Adrenal gland (tissue), 12 donors: Measurements from ENCODE around the gene LRRC8E. TPM values are rescaled to one million over a fixed set of nuclear protein-coding genes. Genes with fewer than 3 reads are reported as not detected.

ENCODE experiments used
- DNase-seq, 7 donors: peaks; one replicate each; pipeline ENCODE4 v3.0.0-alpha.2; 2019 to 2020
- H3K27ac ChIP-seq, 5 donors: fragments of 200-600 bp; sonication (generic) in 4 of 5; 1 replicate in 3 of 5; 2 replicates in 2 of 5; pipeline versions ENCODE4 v1.5.1 to v1.8.0; 2016 to 2020; ENCODE audit warnings: mild to moderate bottlenecking in 1 of 5
- H3K27me3 ChIP-seq: fragments of 200-600 bp; 2 replicates; pipeline ENCODE4 v1.8.0; 2021
- H3K36me3 ChIP-seq, 2 donors: fragments of 200-600 bp; replicated peaks in 1 of 2; 1 replicate in 1 of 2; 2 replicates in 1 of 2; pipeline versions ENCODE4 v1.5.1 to v1.8.0; 2018 to 2022
- H3K4me1 ChIP-seq, 2 donors: fragments of 200-600 bp; replicated peaks in 1 of 2; 1 replicate in 1 of 2; 2 replicates in 1 of 2; pipeline versions ENCODE4 v1.5.1 to v1.8.0; 2018 to 2021
- H3K4me3 ChIP-seq, 4 donors: fragments of 200-600 bp; sonication (generic) in 3 of 4; one replicate each; pipeline ENCODE4 v1.5.1; 2016 to 2018
- H3K9me3 ChIP-seq, 3 donors: fragments of 200-600 bp; sonication (generic) in 1 of 3; replicated peaks in 1 of 3; 1 replicate in 2 of 3; 2 replicates in 1 of 3; pipeline versions ENCODE4 v1.5.1 to v1.8.0; 2016 to 2021
- POLR2A ChIP-seq, 2 donors: fragments of 450-650 bp; IDR thresholded peaks; one replicate each; pipeline ENCODE4 v1.6.1; 2017; ENCODE audit warnings: antibody characterized with exemption in 2 of 2, mild to moderate bottlenecking in 2 of 2, moderate library complexity in 1 of 2
- WGBS, 4 donors: extraction: QIAGEN DNeasy Blood & Tissue Kit in 2 of 4; methylation state at CpG; one replicate each; pipeline versions ENCODE4 v1.1.5 to v1.1.7; 2013 to 2017; 5-methylcytosine and 5-hydroxymethylcytosine counted together
- intact Hi-C, 2 donors: fragments of 100-400 bp; cut with DNase I; formaldehyde crosslinking; loops; one replicate each; pipeline versions ENCODE4 v1.14.1 to v1.15.0; 2022 to 2023
- polyA plus RNA-seq, 3 donors: library from polyadenylated mRNA; stranded (reverse); fragments of 200-250 nt in 2 of 3; fragments of 350-450 nt in 1 of 3; fragmentation: Illumina TruSeq in 1 of 3; extraction: RNeasy Lipid Tissue Mini Kit (QIAGEN cat#74804) in 1 of 3; gene quantifications; one replicate each; pipeline ENCODE4 v1.2.3, GENCODE V29; 2013 to 2014
- total RNA-seq, 9 donors: library from RNA; depleted of rRNA in 4 of 9; stranded (reverse); fragments of >200 nt in 4 of 9; fragments of 120-200 nt in 1 of 9; fragmentation: NEBNext Ultra II Directional in 1 of 9; extraction: Animal tissue kit (Norgen Biotek cat#: 25700) in 1 of 9; gene quantifications; one replicate each; pipeline versions ENCODE4 v1.1.0 to v1.2.4, GENCODE V29; 2013 to 2023
- TF ChIP-seq, protein P1 (sequence below), 6 experiments: fragments of 450-650 bp in 4 of 6; fragments of 200-600 bp in 2 of 6; sonication (generic) in 1 of 6; IDR thresholded peaks; 1 replicate in 5 of 6; 2 replicates in 1 of 6; pipeline versions ENCODE4 v1.5.1 to v1.8.0; 2016 to 2021; ENCODE audit warnings: antibody characterized with exemption in 6 of 6, mild to moderate bottlenecking in 2 of 6, moderate library complexity in 1 of 6
- donor health status: healthy with polysubstance abuse.
- donor health status: Bipolar disorder and iron deficiency.
- donor health status: DM: yes; HTN: yes; CAD: no.
- donor health status: DM: no; HTN: no; CAD: no.
- donor health status: DM: no; HTN: no; CAD: no.
- donor health status: DM: yes; HTN: yes; CAD: no.

The LRRC8E gene
- total and polyA plus RNA-seq, 12 donors: 0.67 to 22.9 (median 11.2) TPM

GRCh38 chr19:7912697-7913564 is 24.6 kb downstream of the LRRC8E start:
- intact Hi-C loops: no loop called here
- Histone ChIP-seq H3K9me3 (no peaks in the 10 kb centered on the region), H3K4me1 (peaks cover 12 to 18% of the 10 kb centered on the region in 2 donors), H3K27me3 (peaks cover 18% of the 10 kb centered on the region), H3K4me3 (no peak overlapping the region), H3K36me3 (peaks cover 0 to 35% of the 10 kb centered on the region in 2 donors), H3K27ac (no peak overlapping the region)
- peak in 2 of 7 donors; percentile 25 to 55 for DNase-seq
- 92 to 95% (median 94%) methylated on average over 36 to 39 of the region's 39 CpGs for WGBS, 4 donors
- no peak for TF ChIP-seq POLR2A (IDR thresholded peaks at IDR 0.05)
- TF ChIP-seq, protein P1, sequence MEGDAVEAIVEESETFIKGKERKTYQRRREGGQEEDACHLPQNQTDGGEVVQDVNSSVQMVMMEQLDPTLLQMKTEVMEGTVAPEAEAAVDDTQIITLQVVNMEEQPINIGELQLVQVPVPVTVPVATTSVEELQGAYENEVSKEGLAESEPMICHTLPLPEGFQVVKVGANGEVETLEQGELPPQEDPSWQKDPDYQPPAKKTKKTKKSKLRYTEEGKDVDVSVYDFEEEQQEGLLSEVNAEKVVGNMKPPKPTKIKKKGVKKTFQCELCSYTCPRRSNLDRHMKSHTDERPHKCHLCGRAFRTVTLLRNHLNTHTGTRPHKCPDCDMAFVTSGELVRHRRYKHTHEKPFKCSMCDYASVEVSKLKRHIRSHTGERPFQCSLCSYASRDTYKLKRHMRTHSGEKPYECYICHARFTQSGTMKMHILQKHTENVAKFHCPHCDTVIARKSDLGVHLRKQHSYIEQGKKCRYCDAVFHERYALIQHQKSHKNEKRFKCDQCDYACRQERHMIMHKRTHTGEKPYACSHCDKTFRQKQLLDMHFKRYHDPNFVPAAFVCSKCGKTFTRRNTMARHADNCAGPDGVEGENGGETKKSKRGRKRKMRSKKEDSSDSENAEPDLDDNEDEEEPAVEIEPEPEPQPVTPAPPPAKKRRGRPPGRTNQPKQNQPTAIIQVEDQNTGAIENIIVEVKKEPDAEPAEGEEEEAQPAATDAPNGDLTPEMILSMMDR (IDR thresholded peaks at IDR 0.05): no peak

GRCh38 chr19:7913652-7914051 is 25.3 kb downstream of the LRRC8E start:
- Histone ChIP-seq H3K27ac (no peak overlapping the region), H3K4me1 (peaks cover 12 to 14% of the 10 kb centered on the region in 2 donors), H3K36me3 (peaks cover 0 to 35% of the 10 kb centered on the region in 2 donors), H3K9me3 (no peaks in the 10 kb centered on the region), H3K4me3 (no peak overlapping the region), H3K27me3 (peaks cover 23% of the 10 kb centered on the region)
- 83 to 87% (median 87%) methylated on average over 10 of the region's 10 CpGs for WGBS, 4 donors
- DNase-seq: no peak
- no peak for TF ChIP-seq POLR2A (IDR thresholded peaks at IDR 0.05)
- TF ChIP-seq, protein P1 (IDR thresholded peaks at IDR 0.05): no peak
- intact Hi-C loops: no loop called here

DNA sequence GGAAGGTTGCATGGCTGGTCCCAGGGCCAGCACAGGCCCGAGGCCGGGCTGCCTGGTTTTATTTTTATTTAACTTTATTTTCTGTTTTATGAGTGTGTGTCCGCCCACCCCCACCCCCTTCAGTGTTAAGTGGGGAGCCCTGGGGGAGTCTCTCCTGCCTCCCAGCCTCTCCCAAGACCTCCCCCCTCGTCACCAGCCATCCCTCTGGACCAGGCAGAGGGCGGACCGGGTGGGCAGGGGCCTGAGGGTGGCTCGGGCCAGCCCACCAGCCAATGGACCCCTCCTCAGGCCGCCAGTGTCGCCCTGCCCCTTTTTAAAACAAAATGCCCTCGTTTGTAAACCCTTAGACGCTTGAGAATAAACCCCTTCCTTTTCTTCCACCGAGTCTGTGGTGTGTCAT is 25.8 kb downstream of the LRRC8E start:
- H3K9me3 ChIP-seq: no peaks in the 10 kb centered on the region
- no peak for TF ChIP-seq POLR2A (IDR thresholded peaks at IDR 0.05)
- TF ChIP-seq, protein P1 (IDR thresholded peaks at IDR 0.05): no peak
- no peak overlapping the region for H3K27ac ChIP-seq
- no peak for DNase-seq
- whole genome bisulfite sequencing, 4 donors: 49 to 65% (median 60%) methylated on average over 9 to 12 of the region's 12 CpGs
- peaks cover 25% of the 10 kb centered on the region for H3K27me3 ChIP-seq
- H3K4me1 ChIP-seq: peaks cover 12 to 14% of the 10 kb centered on the region in 2 donors
- intact Hi-C loops: no loop called here
- peaks cover 0 to 35% of the 10 kb centered on the region in 2 donors for H3K36me3 ChIP-seq
- no peak overlapping the region for H3K4me3 ChIP-seq

DNA sequence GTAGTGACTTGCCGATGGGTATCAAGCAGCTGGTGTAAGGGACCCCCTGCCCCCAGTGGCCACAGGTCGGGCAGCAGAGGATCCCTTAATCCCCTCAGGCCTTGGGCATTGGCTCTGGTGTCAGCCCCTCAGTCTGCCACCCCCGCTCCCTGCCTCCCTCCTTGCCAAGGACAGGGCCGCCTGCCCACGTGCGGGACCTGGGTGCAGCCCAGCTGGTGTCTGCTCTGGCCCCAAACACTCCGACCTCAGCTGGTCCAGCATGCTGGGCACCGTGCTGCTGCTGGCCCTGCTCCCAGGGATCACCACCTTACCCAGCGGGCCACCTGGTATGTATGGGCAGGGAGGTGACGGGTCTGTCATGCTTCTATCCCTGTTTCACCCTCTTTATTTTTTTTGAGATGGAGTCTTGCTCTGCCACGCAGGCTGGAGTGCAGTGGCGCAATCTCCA is 26.3 kb downstream of the LRRC8E start, which contains the start of gene TGFBR3L:
Gene TGFBR3L (plus strand): TSS at position 233 of the 448 bp plus-strand sequence.
- WGBS, 4 donors: 23 to 45% (median 42%) methylated on average over 9 to 12 of the region's 12 CpGs
- peaks cover 25% of the 10 kb centered on the region for H3K27me3 ChIP-seq
- DNase-seq: peak in 2 of 7 donors; percentile 28 to 61

More for the DNA sequence above, 26.3 kb downstream of the LRRC8E start, which contains the start of gene TGFBR3L:
- Histone ChIP-seq H3K9me3 (no peaks in the 10 kb centered on the region), H3K4me3 (no peak within 1 kb of the TSS), H3K27ac (no peak within 1 kb of the TSS), H3K4me1 (peaks cover 12 to 15% of the 10 kb centered on the region in 2 donors), H3K36me3 (peaks cover 0 to 35% of the 10 kb centered on the region in 2 donors)
- TF ChIP-seq POLR2A (IDR thresholded peaks at IDR 0.05): no peak
- TF ChIP-seq, protein P1 (IDR thresholded peaks at IDR 0.05): no peak
- intact Hi-C loops: no loop called here
